Measurements from ENCODE around the gene FBXO33.

FBXO33 gene

GRCh38 chr14:39469094-39469710 lies 37.0 kb upstream of the FBXO33 start:
- no peaks in the 10 kb centered on the region for H3F3A ChIP-seq (ENCODE audit: insufficient read depth)
- no peaks in the 10 kb centered on the region for H3K27me3 ChIP-seq (ENCODE audit: low read length)
- peak; percentile 23 for TF ChIP-seq CTCF (IDR thresholded peaks at IDR 0.05; ENCODE audit: insufficient read depth, low read length, poor library complexity, severe bottlenecking)
- no peak for TF ChIP-seq EZH2phosphoT487 (conservative IDR thresholded peaks at IDR 0.05; ENCODE audit: low read length)
- no peaks in the 10 kb centered on the region for H3K9me3 ChIP-seq (ENCODE audit: insufficient read depth, low read length)
- H3K36me3 ChIP-seq (ENCODE audit: low read length): no peaks in the 10 kb centered on the region
- H3K79me2 ChIP-seq (ENCODE audit: insufficient read depth, low read length): no peaks in the 10 kb centered on the region
- no peaks in the 10 kb centered on the region for H3K9me2 ChIP-seq (replicated peaks; ENCODE audit: insufficient read depth, low read length)
- H3K4me3 ChIP-seq (ENCODE audit: insufficient read depth, low read length, poor library complexity, severe bottlenecking): no peak overlapping the region
- no peak overlapping the region for H3K4me2 ChIP-seq (ENCODE audit: low read depth, low read length, poor library complexity, severe bottlenecking)
- H4K20me1 ChIP-seq (ENCODE audit: low read depth, low read length): no peaks in the 10 kb centered on the region
- H2AFZ ChIP-seq (ENCODE audit: low read depth, low read length, severe bottlenecking): no peak overlapping the region
- no peak overlapping the region for H3K9ac ChIP-seq (ENCODE audit: low read length)
- H3K27ac ChIP-seq (ENCODE audit: low read depth, low read length): no peak overlapping the region

- Histone ChIP-seq H3K79me2 (ENCODE audit: insufficient read depth, low read length) (no peaks in the 10 kb centered on the region), H3K9me3 (ENCODE audit: insufficient read depth, low read length) (no peaks in the 10 kb centered on the region), H3K36me3 (ENCODE audit: low read length) (no peaks in the 10 kb centered on the region), H3K9ac (ENCODE audit: low read length) (no peak overlapping the region), H3K4me2 (ENCODE audit: low read depth, low read length, poor library complexity, severe bottlenecking) (no peak overlapping the region), H3K9me2 (replicated peaks; ENCODE audit: insufficient read depth, low read length) (no peaks in the 10 kb centered on the region), H3K27ac (ENCODE audit: low read depth, low read length) (no peak overlapping the region), H4K20me1 (ENCODE audit: low read depth, low read length) (no peaks in the 10 kb centered on the region), H3K27me3 (ENCODE audit: low read length) (no peaks in the 10 kb centered on the region), H2AFZ (ENCODE audit: low read depth, low read length, severe bottlenecking) (no peak overlapping the region), H3K4me3 (ENCODE audit: insufficient read depth, low read length, poor library complexity, severe bottlenecking) (no peak overlapping the region), H3F3A (ENCODE audit: insufficient read depth) (no peaks in the 10 kb centered on the region)
- TF ChIP-seq CTCF (IDR thresholded peaks at IDR 0.05; ENCODE audit: insufficient read depth, low read length, poor library complexity, severe bottlenecking): peak; percentile 51
- TF ChIP-seq EZH2phosphoT487 (conservative IDR thresholded peaks at IDR 0.05; ENCODE audit: low read length): no peak
Measured at GRCh38 chr14:39467889-39468524, 35.8 kb upstream of the FBXO33 start.

- TF ChIP-seq CTCF (IDR thresholded peaks at IDR 0.05; ENCODE audit: insufficient read depth, low read length, poor library complexity, severe bottlenecking): no peak
- no peak for TF ChIP-seq EZH2phosphoT487 (conservative IDR thresholded peaks at IDR 0.05; ENCODE audit: low read length)
- Histone ChIP-seq H3K9me3 (ENCODE audit: insufficient read depth, low read length) (no peaks in the 10 kb centered on the region), H3K79me2 (ENCODE audit: insufficient read depth, low read length) (no peaks in the 10 kb centered on the region), H3K36me3 (ENCODE audit: low read length) (no peaks in the 10 kb centered on the region), H3K4me2 (ENCODE audit: low read depth, low read length, poor library complexity, severe bottlenecking) (no peak overlapping the region), H3K27ac (ENCODE audit: low read depth, low read length) (no peak overlapping the region), H3F3A (ENCODE audit: insufficient read depth) (no peaks in the 10 kb centered on the region), H3K9me2 (replicated peaks; ENCODE audit: insufficient read depth, low read length) (no peaks in the 10 kb centered on the region), H2AFZ (ENCODE audit: low read depth, low read length, severe bottlenecking) (no peak overlapping the region), H3K9ac (ENCODE audit: low read length) (no peak overlapping the region), H4K20me1 (ENCODE audit: low read depth, low read length) (no peaks in the 10 kb centered on the region), H3K27me3 (ENCODE audit: low read length) (no peaks in the 10 kb centered on the region), H3K4me3 (ENCODE audit: insufficient read depth, low read length, poor library complexity, severe bottlenecking) (no peak overlapping the region)
Measured at GRCh38 chr14:39459795-39460478, 27.7 kb upstream of the FBXO33 start.
